Testis (tissue), 3 donors: ENCODE measurements around the gene RRP12. TPM values are rescaled to one million over a fixed set of nuclear protein-coding genes. Genes with fewer than 3 reads are reported as not detected.

Experiments used
- DNase-seq: peaks from one replicate; pipeline ENCODE4 v3.0.0-alpha.2; 2019
- H3K27ac ChIP-seq, 2 donors: fragments of 200-600 bp; sonication (generic); one replicate each; pipeline ENCODE4 v1.5.1; 2019
- H3K27me3 ChIP-seq: fragments of 200-600 bp; sonication (generic); one replicate; pipeline ENCODE4 v1.5.1; 2019
- H3K36me3 ChIP-seq: fragments of 200-600 bp; sonication (generic); one replicate; pipeline ENCODE4 v1.5.1; 2017; ENCODE audit warnings: low read depth; ENCODE audit errors: missing control alignments
- H3K4me1 ChIP-seq: fragments of 200-600 bp; sonication (generic); one replicate; pipeline ENCODE4 v1.5.1; 2019
- H3K4me3 ChIP-seq, 2 donors: fragments of 200-600 bp; sonication (generic); one replicate each; pipeline ENCODE4 v1.5.1; 2017 to 2019
- H3K9me3 ChIP-seq: fragments of 200-600 bp; sonication (generic); one replicate; pipeline ENCODE4 v1.5.1; 2017
- POLR2A ChIP-seq: fragments of 450-650 bp; IDR thresholded peaks from one replicate; pipeline ENCODE4 v1.6.1; 2017; ENCODE audit warnings: antibody characterized with exemption, mild to moderate bottlenecking, moderate library complexity
- WGBS, 2 donors: methylation state at CpG; one replicate each; pipeline ENCODE4 v1.1.5; 2018; 5-methylcytosine and 5-hydroxymethylcytosine counted together
- intact Hi-C: fragments of 100-400 bp; cut with DNase I; formaldehyde crosslinking; loops from one replicate; pipeline ENCODE4 v1.15.1; 2023; ENCODE audit warnings: low total_unique reads
- polyA plus RNA-seq: library from polyadenylated mRNA; stranded (reverse); fragments of 350-450 nt; fragmentation: Illumina TruSeq; extraction: RNeasy Lipid Tissue Mini Kit (QIAGEN cat#74804); gene quantifications from one replicate; pipeline ENCODE4 v1.2.3, GENCODE V29; 2014; ENCODE audit warnings: low read depth, low replicate concordance; ENCODE audit not compliant: insufficient read depth
- total RNA-seq, 2 donors: library from RNA; depleted of rRNA; stranded (reverse); fragments of >200 nt; gene quantifications; one replicate each; pipeline ENCODE4 v1.2.3, GENCODE V29; 2016
- TF ChIP-seq, protein P1 (sequence below), 3 experiments: fragments of 450-650 bp in 2 of 3; fragments of 200-600 bp in 1 of 3; sonication (generic) in 1 of 3; IDR thresholded peaks; one replicate each; pipeline ENCODE4 v1.5.1; 2016 to 2019; ENCODE audit warnings: antibody characterized with exemption in 3 of 3, mild to moderate bottlenecking in 2 of 3, moderate library complexity in 1 of 3

RRP12 gene
- total and polyA plus RNA-seq, 3 donors from 2014 or later, result 38.1 to 54.6 (median 53.5) TPM

GRCh38 chr10:97336446-97336845 lies 64.7 kb downstream of the RRP12 start:
- intact Hi-C loops, result no loop called here
- TF ChIP-seq, protein P1, sequence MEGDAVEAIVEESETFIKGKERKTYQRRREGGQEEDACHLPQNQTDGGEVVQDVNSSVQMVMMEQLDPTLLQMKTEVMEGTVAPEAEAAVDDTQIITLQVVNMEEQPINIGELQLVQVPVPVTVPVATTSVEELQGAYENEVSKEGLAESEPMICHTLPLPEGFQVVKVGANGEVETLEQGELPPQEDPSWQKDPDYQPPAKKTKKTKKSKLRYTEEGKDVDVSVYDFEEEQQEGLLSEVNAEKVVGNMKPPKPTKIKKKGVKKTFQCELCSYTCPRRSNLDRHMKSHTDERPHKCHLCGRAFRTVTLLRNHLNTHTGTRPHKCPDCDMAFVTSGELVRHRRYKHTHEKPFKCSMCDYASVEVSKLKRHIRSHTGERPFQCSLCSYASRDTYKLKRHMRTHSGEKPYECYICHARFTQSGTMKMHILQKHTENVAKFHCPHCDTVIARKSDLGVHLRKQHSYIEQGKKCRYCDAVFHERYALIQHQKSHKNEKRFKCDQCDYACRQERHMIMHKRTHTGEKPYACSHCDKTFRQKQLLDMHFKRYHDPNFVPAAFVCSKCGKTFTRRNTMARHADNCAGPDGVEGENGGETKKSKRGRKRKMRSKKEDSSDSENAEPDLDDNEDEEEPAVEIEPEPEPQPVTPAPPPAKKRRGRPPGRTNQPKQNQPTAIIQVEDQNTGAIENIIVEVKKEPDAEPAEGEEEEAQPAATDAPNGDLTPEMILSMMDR (IDR thresholded peaks at IDR 0.05), result no peak
- no peak for TF ChIP-seq POLR2A
- Histone ChIP-seq H3K36me3 (no peaks in the 10 kb centered on the region), H3K4me1 (peaks cover 20% of the 10 kb centered on the region), H3K27me3 (no peaks in the 10 kb centered on the region), H3K27ac (no peak overlapping the region), H3K4me3 (no peak overlapping the region), H3K9me3 (no peaks in the 10 kb centered on the region)
- DNase-seq, result no peak
- 45 to 52% methylated on average over 5 of the region's 5 CpGs for WGBS, 2 donors

DNA sequence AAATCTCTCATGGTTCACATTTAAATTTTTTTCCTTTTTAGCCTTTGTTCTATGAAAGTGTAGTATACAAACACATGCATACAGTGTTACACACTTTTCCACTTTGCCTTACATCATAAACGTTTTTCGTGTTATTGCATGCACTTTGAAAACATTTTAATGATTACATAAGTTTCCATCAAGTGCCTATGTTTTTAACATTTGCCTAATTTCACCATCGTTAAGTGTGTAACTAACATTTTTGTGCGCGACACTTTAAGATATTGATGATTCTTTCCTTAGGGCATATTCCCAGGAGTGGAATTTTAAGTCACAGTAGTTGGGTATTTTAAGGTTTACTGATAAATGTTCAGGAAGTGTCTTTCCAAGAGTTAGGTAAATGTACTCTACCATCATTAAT lies 65.1 kb downstream of the RRP12 start:
- H3K4me1 ChIP-seq, result peaks cover 24% of the 10 kb centered on the region

GRCh38 chr10:97335188-97335619 lies 65.9 kb downstream of the RRP12 start:
- intact Hi-C loops, result no loop called here
- H3K36me3 ChIP-seq, result no peaks in the 10 kb centered on the region

More for the DNA sequence above, 65.1 kb downstream of the RRP12 start:
- no peak for TF ChIP-seq POLR2A
- TF ChIP-seq, protein P1 (IDR thresholded peaks at IDR 0.05), result no peak
- no peak overlapping the region for H3K27ac ChIP-seq
- no peaks in the 10 kb centered on the region for H3K9me3 ChIP-seq
- H3K4me3 ChIP-seq, result no peak overlapping the region
- 31 to 66% methylated on average over 5 of the region's 5 CpGs for WGBS, 2 donors
- H3K36me3 ChIP-seq, result no peaks in the 10 kb centered on the region
- H3K27me3 ChIP-seq, result no peaks in the 10 kb centered on the region
- intact Hi-C loops, result no loop called here
- no peak for DNase-seq

GRCh38 chr10:97334370-97335175 lies 66.6 kb downstream of the RRP12 start, which contains the start of gene FRAT2:
Gene FRAT2, minus strand, starts transcription at chr10:97334729. Its CDS starts 157 bp downstream, at chr10:97334572.
- H3K9me3 ChIP-seq, result no peaks in the 10 kb centered on the region
- H3K27ac ChIP-seq, result peak within 1 kb of the TSS; percentile 88 to 93
- WGBS, 2 donors, result 0 to 1% methylated on average over 13 to 76 of the region's 103 CpGs
- H3K36me3 ChIP-seq, result no peaks in the 10 kb centered on the region
- TF ChIP-seq, protein P1 (IDR thresholded peaks at IDR 0.05), result no peak
- peak; percentile 65 for TF ChIP-seq POLR2A
- H3K4me3 ChIP-seq, result peak within 1 kb of the TSS; percentile 77 to 93
- no peaks in the 10 kb centered on the region for H3K27me3 ChIP-seq
- peak; percentile 94 for DNase-seq
- intact Hi-C loops, result no loop called here
- peaks cover 29% of the 10 kb centered on the region for H3K4me1 ChIP-seq

More at GRCh38 chr10:97335188-97335619, 65.9 kb downstream of the RRP12 start:
- Histone ChIP-seq H3K27me3 (no peaks in the 10 kb centered on the region), H3K9me3 (no peaks in the 10 kb centered on the region), H3K4me3 (peak overlapping the region; percentile 77 to 93), H3K27ac (peak overlapping the region; percentile 88 to 93), H3K4me1 (peaks cover 25% of the 10 kb centered on the region)
- DNase-seq, result no peak
- WGBS, 2 donors, result 4 to 6% methylated on average over 25 of the region's 25 CpGs
- no peak for TF ChIP-seq POLR2A
- TF ChIP-seq, protein P1 (IDR thresholded peaks at IDR 0.05), result no peak
